ENCODE measurements around the gene AGAP3. TPM values are rescaled to one million over a fixed set of nuclear protein-coding genes. Genes with fewer than 3 reads are reported as not detected.
A peak's percentile ranks its signal among the peaks of the same experiment; 100 is the strongest.

AGAP3 gene
- polyA plus RNA-seq, 1 experiment = 52.1 TPM

DNA sequence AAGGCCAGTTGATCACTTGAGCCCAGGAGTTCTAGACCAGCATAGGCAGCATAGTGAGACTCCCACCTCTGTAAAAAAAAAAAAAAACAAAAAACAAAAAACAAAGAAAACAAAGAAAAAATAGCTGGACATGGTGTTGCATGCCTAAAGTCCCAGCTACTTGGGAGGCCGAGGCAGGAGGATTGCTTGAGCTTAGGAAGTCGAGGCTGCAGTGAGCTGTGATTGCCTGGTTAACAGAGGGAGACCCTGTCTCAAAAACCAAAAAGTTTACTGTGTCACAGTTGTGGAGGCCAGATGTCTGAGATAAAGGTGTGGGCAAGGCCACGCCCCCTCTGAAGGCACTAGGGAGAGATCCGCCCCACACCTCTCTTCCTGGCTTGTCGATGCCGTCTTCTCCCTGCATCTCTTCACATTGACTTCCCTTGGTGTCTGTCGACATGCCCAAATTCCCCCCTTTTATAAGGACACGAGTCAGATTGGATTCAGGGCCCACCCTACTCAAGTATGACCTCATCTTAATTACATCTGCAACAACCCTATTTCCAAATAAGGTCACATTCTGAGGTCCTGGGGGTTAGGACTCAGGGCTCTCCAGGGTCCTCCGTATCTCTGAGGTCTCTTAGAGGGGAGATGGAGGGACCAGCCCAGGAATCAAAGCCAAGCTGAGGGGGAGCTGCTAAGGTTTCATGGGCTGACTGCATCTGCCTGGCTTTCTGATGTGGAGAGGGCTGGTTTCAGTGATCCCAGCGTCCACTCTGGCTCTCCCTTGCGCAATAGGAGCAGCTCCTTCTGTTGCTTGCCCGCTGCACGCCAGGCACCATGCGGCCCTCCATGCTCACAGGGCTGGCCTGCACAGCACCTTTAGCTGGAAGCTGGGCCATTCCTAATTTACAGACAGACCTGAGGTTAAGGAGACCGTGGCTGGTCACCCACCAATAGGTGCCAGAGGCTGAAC, 23.1 kb downstream of the AGAP3 start:
- DNase-seq (ENCODE audit: low read depth) = no peak
- ChIA-PET POLR2A (interaction anchor here (0.6 to 0.7 kb wide), 2 partner anchors 81 to 1255 kb away, joined by 3 to 4 read pairs; partner anchors contain the start of gene ABCB8), CTCF (interaction anchor here (0.8 to 8.6 kb wide), 11 partner anchors 9 to 147 kb away, joined by 3 to 143 read pairs (median 7); partner anchors contain the start of genes ABCB8, AGAP3 and SLC4A2)
- no peak for TF ChIP-seq CTCF (IDR thresholded peaks at IDR 0.05; ENCODE audit: insufficient read depth, low read depth, low read length)
- Histone ChIP-seq H3K4me3 (ENCODE audit: low read depth, low read length) (no peak overlapping the region), H3K27me3 (ENCODE audit: control insufficient read depth, insufficient read depth, low read length) (no peaks in the 10 kb centered on the region), H3K36me3 (ENCODE audit: control insufficient read depth, insufficient read depth, low read length) (peaks cover 1% of the 10 kb centered on the region; the same call in 1 of the 2 replicates)

DNA sequence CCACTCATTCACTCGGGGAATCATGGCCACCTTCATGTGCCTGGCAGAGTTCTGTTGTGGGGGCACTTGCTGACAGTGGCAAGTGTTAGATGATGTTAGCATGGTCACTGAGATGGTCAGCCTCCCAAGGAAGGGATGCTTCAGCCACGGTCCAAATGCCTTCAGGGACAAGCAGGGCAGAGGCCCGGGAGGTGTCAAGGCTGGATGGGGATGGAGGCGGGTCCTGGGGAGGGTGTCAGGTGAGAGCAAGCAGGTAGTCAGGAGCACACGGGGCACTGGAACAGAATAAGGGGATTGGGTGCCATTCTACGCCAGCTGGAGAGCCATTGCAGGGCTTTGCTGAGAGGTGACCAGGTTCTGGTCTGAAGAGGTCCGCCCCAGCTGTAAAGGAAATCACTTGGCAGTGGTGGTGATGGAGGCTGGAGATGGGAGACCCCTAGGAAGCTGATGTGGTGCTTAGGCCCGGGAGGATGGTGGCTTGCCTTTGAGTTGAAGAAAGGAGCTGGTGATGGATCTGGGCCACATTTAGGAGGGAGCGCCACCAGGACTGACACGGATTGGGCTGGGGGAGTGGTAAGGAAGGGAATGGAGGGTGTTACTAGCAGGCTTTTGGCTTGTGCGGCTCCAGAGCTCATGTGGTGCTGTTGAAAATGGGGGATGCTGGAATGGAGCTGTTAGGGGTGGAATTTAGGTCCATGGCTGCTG, 24.1 kb downstream of the AGAP3 start:
- H3K4me3 ChIP-seq (ENCODE audit: low read depth, low read length) = no peak overlapping the region
- ChIA-PET POLR2A (interaction anchor here (0.7 kb wide), 1 partner anchor 82 kb away, joined by 3 read pairs; the partner anchor contains the start of gene ABCB8), CTCF (interaction anchor here (0.6 to 8.6 kb wide), 26 partner anchors 10 to 323 kb away, joined by 3 to 143 read pairs (median 6); partner anchors contain the start of genes ABCB8, AGAP3, SLC4A2 and TMUB1)
- peaks cover 1% of the 10 kb centered on the region; the same call in 1 of the 2 replicates for H3K36me3 ChIP-seq (ENCODE audit: control insufficient read depth, insufficient read depth, low read length)
- no peak for TF ChIP-seq CTCF (IDR thresholded peaks at IDR 0.05; ENCODE audit: insufficient read depth, low read depth, low read length)
- DNase-seq (ENCODE audit: low read depth) = no peak
- H3K27me3 ChIP-seq (ENCODE audit: control insufficient read depth, insufficient read depth, low read length) = no peaks in the 10 kb centered on the region

GRCh38 chr7:151110941-151111645, 24.8 kb downstream of the AGAP3 start:
- H3K4me3 ChIP-seq (ENCODE audit: low read depth, low read length) = no peak overlapping the region
- ChIA-PET POLR2A (no interaction called here), CTCF (interaction anchor here (0.6 to 8.6 kb wide), 26 partner anchors 9 to 323 kb away, joined by 3 to 143 read pairs (median 6); partner anchors contain the start of genes ABCB8, AGAP3, SLC4A2 and TMUB1)
- no peaks in the 10 kb centered on the region for H3K27me3 ChIP-seq (ENCODE audit: control insufficient read depth, insufficient read depth, low read length)
- peak; percentile 91 for TF ChIP-seq CTCF (IDR thresholded peaks at IDR 0.05; ENCODE audit: insufficient read depth, low read depth, low read length)
- H3K36me3 ChIP-seq (ENCODE audit: control insufficient read depth, insufficient read depth, low read length) = peaks cover 2% of the 10 kb centered on the region; the same call in 1 of the 2 replicates
- no peak for DNase-seq (ENCODE audit: low read depth)

DNA sequence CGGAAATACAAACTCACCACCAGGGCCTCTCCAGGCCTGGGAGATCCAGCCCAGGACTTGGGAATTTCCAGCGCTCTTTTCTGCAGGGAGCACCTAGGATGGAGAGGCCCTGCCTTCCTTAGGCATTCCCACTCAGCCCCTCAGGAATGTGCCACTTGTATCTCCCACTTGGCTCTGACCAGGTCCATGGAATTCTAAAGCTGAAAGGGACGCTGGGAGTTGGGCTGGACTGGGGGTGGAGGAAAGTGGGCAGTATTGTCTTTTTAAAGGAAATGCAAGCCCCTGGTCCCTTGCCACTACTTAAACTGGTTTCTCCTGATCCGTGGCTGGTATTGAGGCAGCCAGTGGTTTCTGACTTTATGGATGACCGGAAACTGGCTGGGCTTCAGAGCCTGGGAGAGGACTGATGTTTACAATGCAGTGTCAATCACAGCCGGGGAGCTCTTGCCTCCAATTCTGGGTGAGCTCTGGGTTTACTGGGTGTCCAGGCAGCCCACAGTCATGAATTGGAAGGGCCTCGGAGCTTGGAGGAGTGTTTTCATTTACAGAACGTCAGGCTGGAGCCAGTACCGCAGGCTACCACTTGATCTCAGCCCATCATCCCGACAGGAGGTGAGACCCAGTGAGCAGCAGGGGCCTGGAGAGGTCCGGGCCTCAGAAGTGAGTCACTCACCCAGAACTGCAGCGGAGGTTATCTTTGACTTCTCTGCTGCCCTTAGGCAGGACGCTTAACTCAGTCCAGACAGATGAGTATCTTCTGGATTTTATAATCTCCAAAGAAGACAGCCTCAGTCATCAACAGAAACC, 27.3 kb downstream of the AGAP3 start:
- no peak overlapping the region for H3K4me3 ChIP-seq (ENCODE audit: low read depth, low read length)
- no peak for TF ChIP-seq CTCF (IDR thresholded peaks at IDR 0.05; ENCODE audit: insufficient read depth, low read depth, low read length)
- DNase-seq (ENCODE audit: low read depth) = peak; percentile 59
- peaks cover 15% of the 10 kb centered on the region for H3K36me3 ChIP-seq (ENCODE audit: control insufficient read depth, insufficient read depth, low read length)
- H3K27me3 ChIP-seq (ENCODE audit: control insufficient read depth, insufficient read depth, low read length) = no peaks in the 10 kb centered on the region
- CTCF ChIA-PET = interaction anchor here (0.6 to 8.6 kb wide), 11 partner anchors 10 to 215 kb away, joined by 3 to 143 read pairs (median 4); partner anchors contain the start of genes ABCB8, AGAP3 and FASTK
- POLR2A ChIA-PET = no interaction called here

Measured in BJ (cell line).